ENCODE data around the gene L3MBTL4. TPM values are rescaled to one million over a fixed set of nuclear protein-coding genes. Genes with fewer than 3 reads are reported as not detected.

The L3MBTL4 gene
- total and polyA plus RNA-seq, 10 of the 15 experiments (the other 5 are each of a cell fraction or from before 2014, with no cell fraction given): 1.3 to 8.7 (median 3.8) TPM

- no peak overlapping the region for H3K9ac ChIP-seq (ENCODE audit: control insufficient read depth, insufficient read depth, low read length)
- no peak overlapping the region for H3K27ac ChIP-seq (ENCODE audit: control insufficient read depth, insufficient read depth)
- no peaks in the 10 kb centered on the region for H3K9me3 ChIP-seq (replicated peaks; ENCODE audit: control insufficient read depth, insufficient read depth, low read length)
- peak overlapping the region; percentile 1; the same call in 1 of the 2 replicates for H3K4me2 ChIP-seq (ENCODE audit: control insufficient read depth, insufficient read depth)
- no peak for ATAC-seq
- peaks cover 9% of the 10 kb centered on the region; the same call in 1 of the 2 replicates for H3K4me1 ChIP-seq (ENCODE audit: control insufficient read depth, insufficient read depth, low read length)
- FAIRE-seq: no peak
- peaks cover 4% of the 10 kb centered on the region; the same call in 1 of the 2 replicates for H3K79me2 ChIP-seq (ENCODE audit: control insufficient read depth, insufficient read depth, low read length)
- WGBS (ENCODE audit: insufficient coverage, insufficient replicate concordance, low lambda C conversion rate, missing lambda C conversion rate): 48% methylated on average over 5 of the region's 5 CpGs
- ChIA-PET CTCF (no interaction called here), SMC1A (ENCODE audit: uncharacterized antibody, unreplicated experiment) (no interaction called here), RAD21 (ENCODE audit: unreplicated experiment) (no interaction called here), POLR2A (no interaction called here)
- H2AFZ ChIP-seq (ENCODE audit: control insufficient read depth, low read depth, low read length): no peak overlapping the region
- DNase-seq (ENCODE audit: low read depth, low spot score): no peak
- in situ Hi-C loops (cut with MboI) (no loop called here), intact Hi-C loops (cut with micrococcal nuclease; ENCODE audit: unreplicated experiment) (loop anchor here (5.0 to 10.0 kb wide), 2 partner anchors 49 to 437 kb away; no protein-coding TSS in a partner anchor)
- BruUV-seq (replicated peaks): no TSS peak
- peak; percentile 12; the same call in 1 of the 2 replicates for TF ChIP-seq RUNX3 (IDR thresholded peaks at IDR 0.05; ENCODE audit: low read length)
- TF ChIP-seq RCOR1 (conservative IDR thresholded peaks at IDR 0.05; ENCODE audit: low read depth, low read length): no peak
- TF ChIP-seq FOXM1 (IDR thresholded peaks at IDR 0.05; ENCODE audit: low read depth, low read length): no peak
- H3K4me3 ChIP-seq: no peak overlapping the region
- no peaks in the 10 kb centered on the region for H4K20me1 ChIP-seq (ENCODE audit: control insufficient read depth, insufficient read depth)
- no peaks in the 10 kb centered on the region for H3K36me3 ChIP-seq (ENCODE audit: control insufficient read depth in 2 of 2, insufficient read depth in 2 of 2, low read length in 1 of 2)
- no peaks in the 10 kb centered on the region for H3K27me3 ChIP-seq (replicated peaks in 1 of 2; ENCODE audit: control insufficient read depth in 2 of 2, insufficient read depth in 2 of 2, low read length in 1 of 2)
Observed at GRCh38 chr18:6411382-6411781, 3.3 kb downstream of the L3MBTL4 start.

- WGBS (ENCODE audit: insufficient coverage, insufficient replicate concordance, low lambda C conversion rate, missing lambda C conversion rate): 81% methylated on average over 7 of the region's 7 CpGs
- H2AFZ ChIP-seq (ENCODE audit: control insufficient read depth, low read depth, low read length): no peak overlapping the region
- no peak for FAIRE-seq
- no peak overlapping the region for H3K4me3 ChIP-seq
- peaks cover 14% of the 10 kb centered on the region; the same call in 1 of the 2 replicates for H3K4me1 ChIP-seq (ENCODE audit: control insufficient read depth, insufficient read depth, low read length)
- no peaks in the 10 kb centered on the region for H3K9me3 ChIP-seq (replicated peaks; ENCODE audit: control insufficient read depth, insufficient read depth, low read length)
- ATAC-seq: no peak
- ChIA-PET POLR2A (no interaction called here), CTCF (no interaction called here), RAD21 (ENCODE audit: unreplicated experiment) (interaction anchor here (1.1 kb wide), 1 partner anchor 46 kb away, joined by 4 read pairs; no protein-coding TSS in a partner anchor), SMC1A (ENCODE audit: uncharacterized antibody, unreplicated experiment) (interaction anchor here (0.9 to 1.5 kb wide), 2 partner anchors 12 to 93 kb away, joined by 3 to 5 read pairs; no protein-coding TSS in a partner anchor)
- intact Hi-C loops (cut with micrococcal nuclease; ENCODE audit: unreplicated experiment) (loop anchor here (5.0 to 10.0 kb wide), 2 partner anchors 48 to 435 kb away; no protein-coding TSS in a partner anchor), in situ Hi-C loops (cut with MboI) (no loop called here)
- no peak overlapping the region for H3K9ac ChIP-seq (ENCODE audit: control insufficient read depth, insufficient read depth, low read length)
- no peak overlapping the region for H3K4me2 ChIP-seq (ENCODE audit: control insufficient read depth, insufficient read depth)
- BruUV-seq (replicated peaks): no TSS peak
- no peaks in the 10 kb centered on the region for H4K20me1 ChIP-seq (ENCODE audit: control insufficient read depth, insufficient read depth)
- H3K36me3 ChIP-seq (ENCODE audit: control insufficient read depth in 2 of 2, insufficient read depth in 2 of 2, low read length in 1 of 2): no peaks in the 10 kb centered on the region
- no peak overlapping the region for H3K27ac ChIP-seq (ENCODE audit: control insufficient read depth, insufficient read depth)
- H3K79me2 ChIP-seq (ENCODE audit: control insufficient read depth, insufficient read depth, low read length): peaks cover 4% of the 10 kb centered on the region; the same call in 1 of the 2 replicates
- H3K27me3 ChIP-seq (replicated peaks in 1 of 2; ENCODE audit: control insufficient read depth in 2 of 2, insufficient read depth in 2 of 2, low read length in 1 of 2): no peaks in the 10 kb centered on the region
- no peak for DNase-seq (ENCODE audit: low read depth, low spot score)
- no peak for TF ChIP-seq TBL1XR1 (IDR thresholded peaks at IDR 0.05; ENCODE audit: low read depth, low read length)
- TF ChIP-seq RUNX3 (IDR thresholded peaks at IDR 0.05; ENCODE audit: low read length): no peak
- TF ChIP-seq WRNIP1 (IDR thresholded peaks at IDR 0.05; ENCODE audit: borderline replicate concordance, low read depth, low read length): no peak
- TF ChIP-seq ATF2 (IDR thresholded peaks at IDR 0.05; ENCODE audit: low read length): no peak
- no peak for TF ChIP-seq SP1 (IDR thresholded peaks at IDR 0.05; ENCODE audit: low read depth, low read length)
- TF ChIP-seq CREB1 (IDR thresholded peaks at IDR 0.05; ENCODE audit: low read depth): no peak
- TF ChIP-seq ZBTB40 (IDR thresholded peaks at IDR 0.05; ENCODE audit: borderline replicate concordance): no peak
- TF ChIP-seq ASH2L (IDR thresholded peaks at IDR 0.05; ENCODE audit: borderline replicate concordance, low read depth): no peak
- TF ChIP-seq SREBF2 (IDR thresholded peaks at IDR 0.05; ENCODE audit: low read length): no peak
- TF ChIP-seq SIN3A (IDR thresholded peaks at IDR 0.05; ENCODE audit: low read depth, low read length): no peak
- no peak for TF ChIP-seq NFIC (IDR thresholded peaks at IDR 0.05; ENCODE audit: low read depth, low read length)
Observed at GRCh38 chr18:6409933-6410332, 4.8 kb downstream of the L3MBTL4 start.
